ENCODE data around the gene OST4. TPM values are rescaled to one million over a fixed set of nuclear protein-coding genes. Genes with fewer than 3 reads are reported as not detected.

Gene OST4
- total and polyA plus RNA-seq, 10 of the 15 experiments (the other 5 are each of a cell fraction or from before 2014, with no cell fraction given), result 270 to 1,543 (median 523) TPM

- whole genome bisulfite sequencing (ENCODE audit: insufficient coverage, insufficient replicate concordance, low lambda C conversion rate, missing lambda C conversion rate), result 98% methylated on average over 11 of the region's 11 CpGs
- intact Hi-C loops (cut with micrococcal nuclease; ENCODE audit: unreplicated experiment) (loop anchor here (5.0 kb wide), 1 partner anchor 267 kb away; the partner anchor contains the start of gene CENPA), in situ Hi-C loops (cut with MboI) (no loop called here)
- Histone ChIP-seq H3K27ac (ENCODE audit: control insufficient read depth, insufficient read depth) (no peak overlapping the region), H3K36me3 (ENCODE audit: control insufficient read depth in 2 of 2, insufficient read depth in 2 of 2, low read length in 1 of 2) (peaks cover 3 to 27% of the 10 kb centered on the region in 2 experiments), H3K4me3 (no peak overlapping the region), H3K9ac (ENCODE audit: control insufficient read depth, insufficient read depth, low read length) (no peak overlapping the region), H2AFZ (ENCODE audit: control insufficient read depth, low read depth, low read length) (no peak overlapping the region), H3K9me3 (replicated peaks; ENCODE audit: control insufficient read depth, insufficient read depth, low read length) (no peaks in the 10 kb centered on the region), H3K4me2 (ENCODE audit: control insufficient read depth, insufficient read depth) (no peak overlapping the region), H3K27me3 (replicated peaks in 1 of 2; ENCODE audit: control insufficient read depth in 2 of 2, insufficient read depth in 2 of 2, low read length in 1 of 2) (no peaks in the 10 kb centered on the region), H4K20me1 (ENCODE audit: control insufficient read depth, insufficient read depth) (no peaks in the 10 kb centered on the region), H3K4me1 (ENCODE audit: control insufficient read depth, insufficient read depth, low read length) (peaks cover 4% of the 10 kb centered on the region), H3K79me2 (ENCODE audit: control insufficient read depth, insufficient read depth, low read length) (0 out of 2 replicates have a peak, but pooled peaks cover 1% of the 10 kb centered on the region)
- ChIA-PET SMC1A (ENCODE audit: uncharacterized antibody, unreplicated experiment) (interaction anchor here (1.5 kb wide), 1 partner anchor 12 kb away, joined by 3 read pairs; no protein-coding TSS in a partner anchor), POLR2A (interaction anchor here (0.8 to 8.9 kb wide), 3 partner anchors 15 to 26 kb away, joined by 3 to 139 read pairs (median 3); partner anchors contain the start of gene OST4), CTCF (interaction anchor here (1.1 to 2.9 kb wide), 2 partner anchors 10 to 42 kb away, joined by 5 to 7 read pairs; no protein-coding TSS in a partner anchor), RAD21 (ENCODE audit: unreplicated experiment) (no interaction called here)
- DNase-seq (ENCODE audit: low read depth, low spot score) (no peak), FAIRE-seq (no peak), ATAC-seq (no peak)
- BruUV-seq (replicated peaks), result no TSS peak
- TF ChIP-seq TCF7 (IDR thresholded peaks at IDR 0.05; ENCODE audit: borderline replicate concordance), result no peak
Measured at GRCh38 chr2:27054721-27055120, 16.7 kb downstream of the OST4 start.

DNA sequence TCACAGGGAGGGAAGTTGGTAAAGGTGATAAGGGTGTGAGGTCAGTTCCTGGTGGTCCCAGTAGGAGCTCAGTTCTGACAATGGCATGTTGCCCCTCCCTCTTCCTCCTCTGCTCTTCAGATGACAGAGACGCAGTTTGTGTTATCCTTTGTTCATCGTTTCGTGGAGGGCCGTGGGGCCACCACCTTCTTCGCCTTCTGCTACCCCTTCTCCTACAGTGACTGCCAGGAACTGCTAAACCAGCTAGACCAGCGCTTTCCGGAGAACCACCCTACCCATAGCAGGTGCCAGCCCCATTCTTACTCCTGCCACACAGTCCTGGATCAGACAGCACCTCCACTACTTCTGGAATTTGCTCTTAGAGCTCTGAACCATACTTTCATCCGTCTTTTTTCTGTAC, 17.7 kb downstream of the OST4 start:
- POLR2A ChIA-PET, result interaction anchor here (0.5 to 8.9 kb wide), 4 partner anchors 16 to 295 kb away, joined by 3 to 139 read pairs (median 6); partner anchors contain the start of gene OST4
- no peak for FAIRE-seq
- in situ Hi-C loops (cut with MboI), result no loop called here
- TF ChIP-seq RUNX3 (IDR thresholded peaks at IDR 0.05; ENCODE audit: low read length) (no peak), HCFC1 (IDR thresholded peaks at IDR 0.05; ENCODE audit: low read length) (no peak), POU2F2 (IDR thresholded peaks at IDR 0.05; ENCODE audit: borderline replicate concordance, low read depth, low read length) (no peak), NFYB (IDR thresholded peaks at IDR 0.05; ENCODE audit: insufficient read depth, low read depth, low read length) (no peak), ZNF24 (IDR thresholded peaks at IDR 0.05) (no peak), SPI1 (IDR thresholded peaks at IDR 0.05; ENCODE audit: borderline replicate concordance, insufficient read depth, low read depth, low read length) (no peak), CTCF (IDR thresholded peaks at IDR 0.05 in 2 of 3, conservative IDR thresholded peaks at IDR 0.05 in 1 of 3; ENCODE audit: control insufficient read depth in 2 of 3, extremely low read depth in 1 of 3, insufficient read depth in 1 of 3, low read depth in 3 of 3, low read length in 3 of 3) (no peak), CREB1 (IDR thresholded peaks at IDR 0.05; ENCODE audit: low read depth) (no peak), SUPT20H (IDR thresholded peaks at IDR 0.05; ENCODE audit: borderline replicate concordance, control insufficient read depth, low read depth, low read length) (no peak), MTA3 (IDR thresholded peaks at IDR 0.05; ENCODE audit: borderline replicate concordance, low read length) (no peak), CEBPB (IDR thresholded peaks at IDR 0.05; ENCODE audit: borderline replicate concordance in 1 of 2, low read depth in 2 of 2, low read length in 2 of 2) (no peak), BHLHE40 (IDR thresholded peaks at IDR 0.05; ENCODE audit: borderline replicate concordance in 1 of 2, low read depth in 2 of 2, low read length in 1 of 2) (no peak)
- TF ChIP-seq, protein P1, sequence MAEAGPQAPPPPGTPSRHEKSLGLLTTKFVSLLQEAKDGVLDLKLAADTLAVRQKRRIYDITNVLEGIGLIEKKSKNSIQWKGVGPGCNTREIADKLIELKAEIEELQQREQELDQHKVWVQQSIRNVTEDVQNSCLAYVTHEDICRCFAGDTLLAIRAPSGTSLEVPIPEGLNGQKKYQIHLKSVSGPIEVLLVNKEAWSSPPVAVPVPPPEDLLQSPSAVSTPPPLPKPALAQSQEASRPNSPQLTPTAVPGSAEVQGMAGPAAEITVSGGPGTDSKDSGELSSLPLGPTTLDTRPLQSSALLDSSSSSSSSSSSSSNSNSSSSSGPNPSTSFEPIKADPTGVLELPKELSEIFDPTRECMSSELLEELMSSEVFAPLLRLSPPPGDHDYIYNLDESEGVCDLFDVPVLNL (IDR thresholded peaks at IDR 0.05; ENCODE audit: low read depth, low read length), result no peak

More for the DNA sequence above, 17.7 kb downstream of the OST4 start:
- Histone ChIP-seq H3K27me3 (replicated peaks in 1 of 2; ENCODE audit: control insufficient read depth in 2 of 2, insufficient read depth in 2 of 2, low read length in 1 of 2) (no peaks in the 10 kb centered on the region), H3K79me2 (ENCODE audit: control insufficient read depth, insufficient read depth, low read length) (0 out of 2 replicates have a peak, but pooled peaks cover 1% of the 10 kb centered on the region), H3K4me2 (ENCODE audit: control insufficient read depth, insufficient read depth) (no peak overlapping the region), H3K4me3 (no peak overlapping the region), H3K27ac (ENCODE audit: control insufficient read depth, insufficient read depth) (no peak overlapping the region), H2AFZ (ENCODE audit: control insufficient read depth, low read depth, low read length) (no peak overlapping the region), H3K9me3 (replicated peaks; ENCODE audit: control insufficient read depth, insufficient read depth, low read length) (no peaks in the 10 kb centered on the region), H3K4me1 (ENCODE audit: control insufficient read depth, insufficient read depth, low read length) (peaks cover 9% of the 10 kb centered on the region), H3K36me3 (ENCODE audit: control insufficient read depth in 2 of 2, insufficient read depth in 2 of 2, low read length in 1 of 2) (peaks cover 3 to 27% of the 10 kb centered on the region in 2 experiments), H4K20me1 (ENCODE audit: control insufficient read depth, insufficient read depth) (no peaks in the 10 kb centered on the region), H3K9ac (ENCODE audit: control insufficient read depth, insufficient read depth, low read length) (no peak overlapping the region)
- 98% methylated on average over 7 of the region's 8 CpGs for WGBS (ENCODE audit: insufficient coverage, insufficient replicate concordance, low lambda C conversion rate, missing lambda C conversion rate)
- intact Hi-C loops (cut with micrococcal nuclease; ENCODE audit: unreplicated experiment), result loop anchor here (5.0 kb wide), 1 partner anchor 266 kb away; the partner anchor contains the start of gene CENPA
- CTCF ChIA-PET, result interaction anchor here (2.9 kb wide), 1 partner anchor 11 kb away, joined by 7 read pairs; no protein-coding TSS in a partner anchor
- BruUV-seq (replicated peaks), result no TSS peak
- ATAC-seq, result no peak
- SMC1A ChIA-PET (ENCODE audit: uncharacterized antibody, unreplicated experiment), result interaction anchor here (1.5 to 1.8 kb wide), 2 partner anchors 11 to 28 kb away, joined by 3 to 5 read pairs; no protein-coding TSS in a partner anchor
- DNase-seq (ENCODE audit: low read depth, low spot score), result no peak
- RAD21 ChIA-PET (ENCODE audit: unreplicated experiment), result no interaction called here
